ENCODE data around the gene CCNK.

The CCNK gene

DNA sequence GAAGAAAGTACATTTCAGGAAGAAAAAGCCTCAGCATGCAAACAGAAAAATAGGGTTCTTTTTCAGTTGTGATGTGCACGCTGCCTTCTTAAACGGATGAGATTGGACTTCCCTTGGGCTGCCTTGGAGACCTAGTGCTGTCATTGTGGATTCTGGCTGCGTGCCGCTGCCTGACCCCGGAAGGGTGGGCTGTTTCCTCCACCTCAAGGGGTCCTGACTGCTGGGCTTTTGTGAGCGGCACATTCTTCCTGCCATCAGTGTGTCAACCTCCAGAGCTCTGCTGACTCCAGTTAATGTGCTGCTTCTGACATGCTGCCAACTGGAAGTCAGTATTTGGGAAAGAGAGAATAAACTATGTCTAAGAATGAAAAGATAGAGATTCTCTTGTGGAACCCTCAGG, 25.1 kb downstream of the CCNK start:
- DNase-seq (ENCODE audit: low read depth in 4 of 4, low spot score in 1 of 4), result no peak

DNA sequence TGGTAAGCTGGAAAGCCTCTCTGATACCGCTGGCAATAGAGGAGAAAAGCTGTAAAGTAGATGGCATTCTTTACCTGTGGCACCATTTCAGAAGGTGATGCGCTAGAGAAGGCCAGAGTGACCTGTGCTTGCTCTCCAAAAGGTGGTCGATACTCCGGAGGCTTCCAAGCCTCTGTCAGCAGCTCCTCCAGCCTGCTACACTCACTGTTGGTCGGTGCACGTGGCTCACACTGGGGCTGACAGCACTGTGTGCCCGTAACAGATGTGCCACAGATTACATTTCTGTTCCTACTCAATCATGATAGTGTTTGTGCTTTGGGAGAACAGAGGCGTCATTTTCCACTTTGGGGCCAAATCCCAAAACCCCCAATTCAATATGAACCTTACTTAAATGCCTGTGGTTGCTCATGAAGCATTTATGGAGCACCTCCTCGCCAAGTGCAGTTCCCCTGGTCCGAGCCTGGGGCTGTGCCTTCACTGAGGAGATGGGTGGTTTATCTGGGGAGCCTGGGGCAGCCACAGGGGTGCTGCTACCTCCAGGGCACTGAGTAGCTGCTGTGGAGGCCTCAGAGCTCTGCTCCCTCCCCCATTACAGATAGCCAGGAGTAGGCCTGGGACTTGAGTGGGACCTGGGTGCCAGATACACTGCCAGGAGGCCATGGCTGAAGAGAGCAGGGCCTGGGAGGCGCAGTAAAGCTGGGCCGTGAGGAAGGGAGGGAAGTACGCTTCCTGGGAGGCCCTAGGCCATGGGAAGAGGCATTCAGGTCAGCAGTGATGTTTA, 26.8 kb downstream of the CCNK start:
- DNase-seq (ENCODE audit: low read depth in 4 of 4, low spot score in 1 of 4), result no peak

DNA sequence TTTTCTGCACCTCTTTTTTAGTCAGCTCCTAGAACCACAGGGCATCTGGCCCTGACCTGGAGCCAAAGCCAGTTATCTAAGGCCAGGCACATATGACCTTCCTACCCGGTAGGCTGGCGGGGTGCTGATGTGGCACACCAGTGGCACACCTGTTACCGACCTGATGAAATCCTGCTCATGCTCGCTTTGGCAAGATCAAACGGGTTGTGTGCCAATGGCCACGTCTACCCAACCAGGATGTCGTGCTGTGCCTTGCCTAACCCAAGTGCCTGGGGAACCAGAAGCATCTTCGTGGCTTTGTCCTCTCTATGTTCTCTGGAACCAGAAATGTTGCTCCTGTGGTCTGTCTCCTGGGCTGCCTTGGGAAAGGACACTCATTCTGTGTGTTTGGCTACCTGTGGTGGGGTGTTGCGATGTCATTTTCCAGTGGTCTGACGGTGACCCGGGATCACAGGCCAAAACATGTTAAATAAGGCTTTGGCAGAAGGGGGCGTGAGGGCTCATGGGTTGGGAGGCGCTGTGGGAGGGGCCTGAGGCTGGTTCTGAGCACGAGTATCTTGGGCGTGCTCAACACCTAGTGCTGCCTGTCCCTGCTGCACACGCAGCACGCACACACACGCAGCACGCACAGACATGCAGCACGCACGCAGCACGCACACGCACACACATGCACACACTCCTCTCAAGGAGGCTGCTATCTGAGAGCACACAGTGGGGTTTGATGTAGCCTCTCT, 27.9 kb downstream of the CCNK start:
- no peak for DNase-seq (ENCODE audit: low read depth in 4 of 4, low spot score in 1 of 4)

DNA sequence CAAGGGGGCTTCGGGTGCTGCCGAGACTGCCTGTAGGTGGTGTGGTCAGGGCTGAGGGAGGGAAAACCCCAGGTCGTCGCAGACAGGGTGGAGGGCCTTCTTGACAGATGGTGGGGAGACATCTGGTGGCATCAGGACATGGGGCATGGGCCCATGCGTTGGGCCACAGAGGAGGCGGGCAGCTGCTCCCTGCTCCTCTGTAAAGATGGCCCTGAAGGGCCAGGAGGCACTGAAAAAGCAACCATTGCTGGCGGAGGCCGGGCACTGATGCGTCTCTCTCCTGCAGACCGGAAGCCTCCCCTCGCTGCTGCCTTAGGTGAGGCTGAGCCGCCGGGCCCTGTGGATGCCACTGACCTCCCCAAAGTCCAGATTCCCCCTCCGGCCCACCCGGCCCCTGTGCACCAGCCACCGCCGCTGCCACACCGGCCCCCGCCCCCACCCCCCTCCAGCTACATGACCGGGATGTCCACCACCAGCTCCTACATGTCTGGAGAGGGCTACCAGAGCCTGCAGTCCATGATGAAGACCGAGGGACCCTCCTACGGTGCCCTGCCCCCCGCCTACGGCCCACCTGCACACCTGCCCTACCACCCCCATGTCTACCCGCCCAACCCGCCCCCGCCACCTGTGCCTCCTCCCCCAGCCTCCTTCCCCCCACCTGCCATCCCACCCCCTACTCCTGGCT, 28.8 kb downstream of the CCNK start:
- no peak for DNase-seq (ENCODE audit: low read depth in 4 of 4, low spot score in 1 of 4)

DNA sequence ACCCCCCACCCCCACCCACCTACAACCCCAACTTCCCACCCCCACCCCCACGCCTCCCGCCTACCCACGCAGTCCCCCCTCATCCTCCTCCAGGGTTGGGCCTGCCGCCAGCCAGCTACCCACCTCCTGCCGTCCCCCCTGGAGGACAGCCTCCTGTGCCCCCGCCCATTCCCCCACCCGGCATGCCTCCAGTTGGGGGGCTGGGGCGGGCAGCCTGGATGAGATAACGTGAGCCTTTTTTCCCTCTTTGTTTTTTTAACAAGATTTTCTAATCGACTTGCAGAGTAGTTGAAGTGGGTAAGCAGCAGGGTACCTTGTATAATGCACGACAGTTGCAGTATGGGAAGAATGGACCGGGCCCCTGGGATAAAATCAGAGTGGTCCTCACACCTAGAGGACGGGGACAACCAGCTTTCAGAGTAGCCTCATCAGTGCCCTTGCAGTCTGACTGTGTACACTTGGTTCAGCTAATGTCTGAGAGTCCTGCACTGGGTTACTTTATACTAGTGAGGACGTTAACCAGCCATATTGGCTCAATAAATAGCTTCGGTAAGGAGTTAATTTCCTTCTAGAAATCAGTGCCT, 29.4 kb downstream of the CCNK start:
- DNase-seq (ENCODE audit: low read depth in 4 of 4, low spot score in 1 of 4), result no peak

DNA sequence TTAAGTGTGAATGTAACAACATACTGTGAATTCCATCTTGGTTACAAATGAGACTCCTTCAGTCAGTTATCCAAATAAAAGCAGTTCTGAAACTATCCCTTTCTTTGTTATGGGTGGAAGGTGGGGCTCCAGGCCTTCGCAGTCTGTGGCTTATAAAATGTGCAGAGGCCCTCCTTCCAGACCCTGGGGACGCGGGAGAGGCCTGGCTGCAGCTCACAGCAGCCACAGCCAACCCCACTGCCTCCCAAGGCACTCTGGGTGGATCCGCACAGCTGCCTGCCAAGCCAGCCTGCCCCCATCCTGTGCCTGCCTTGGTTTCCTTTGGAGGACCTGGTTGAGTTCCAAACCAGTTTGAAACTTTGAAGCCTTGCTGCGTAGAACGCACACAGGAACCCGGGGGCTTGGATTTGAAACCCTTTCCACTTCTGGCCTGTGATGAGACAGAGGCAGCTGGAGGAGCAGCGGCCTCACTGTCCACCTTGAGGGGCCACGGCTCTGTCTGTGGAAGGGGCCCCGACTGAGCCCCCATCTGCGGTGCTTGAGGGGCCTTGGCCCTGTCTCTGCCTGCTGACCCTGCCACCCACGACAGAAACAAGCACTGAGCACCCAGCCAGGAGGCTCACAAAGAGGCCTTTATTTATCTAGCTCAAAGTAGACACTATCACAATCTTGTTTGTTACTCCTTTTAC, 30.4 kb downstream of the CCNK start:
- DNase-seq (ENCODE audit: low read depth in 4 of 4, low spot score in 1 of 4), result no peak

DNA sequence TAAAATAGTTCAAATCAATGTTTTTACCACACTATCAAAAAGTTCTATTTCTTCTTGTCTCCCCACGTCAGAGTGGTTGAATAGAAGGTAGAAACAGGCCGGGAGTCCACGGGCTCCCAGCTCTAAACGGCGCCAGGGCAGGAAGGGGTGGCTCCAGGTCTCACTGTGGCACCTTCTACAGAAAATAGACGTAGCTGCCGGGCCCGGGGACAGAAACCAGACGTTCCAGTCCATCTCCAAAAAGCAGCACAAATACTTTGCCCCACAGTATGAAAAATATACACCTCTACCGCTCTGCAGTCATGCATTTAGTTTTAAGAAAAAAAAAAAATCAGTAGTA, 30.9 kb downstream of the CCNK start:
- DNase-seq (ENCODE audit: low read depth in 4 of 4, low spot score in 1 of 4), result no peak

DNA sequence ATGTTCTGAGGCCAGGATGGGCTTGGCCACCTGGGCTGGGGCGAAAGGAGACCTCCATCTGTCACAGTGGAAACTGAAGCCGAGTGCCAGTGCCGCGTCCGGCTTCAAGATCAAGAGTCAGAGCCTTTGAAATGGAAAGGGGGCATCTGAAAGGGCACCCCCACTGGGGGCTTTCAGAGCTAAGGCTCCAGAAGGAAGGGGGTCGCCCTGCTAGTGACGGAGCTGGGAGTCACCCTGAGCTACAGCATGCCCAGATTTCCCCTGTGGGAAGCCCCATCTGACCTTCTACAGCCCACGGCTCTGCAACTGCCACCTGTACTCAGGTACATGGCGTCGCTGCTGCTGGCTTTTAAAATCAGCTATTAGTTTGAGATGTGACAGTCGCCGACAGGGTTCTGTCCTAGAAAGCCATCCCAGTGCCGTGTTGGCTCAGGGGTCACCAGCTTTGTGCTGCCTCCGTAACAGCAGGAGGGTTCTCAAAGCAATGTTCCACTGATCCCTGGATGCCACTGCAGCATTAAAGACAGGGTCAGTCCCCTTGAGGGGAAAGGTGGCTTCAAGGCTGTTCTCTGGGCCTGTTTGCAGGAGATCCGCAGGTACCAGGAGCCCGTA, 31.5 kb downstream of the CCNK start:
- DNase-seq (ENCODE audit: low read depth in 4 of 4, low spot score in 1 of 4), result no peak

DNA sequence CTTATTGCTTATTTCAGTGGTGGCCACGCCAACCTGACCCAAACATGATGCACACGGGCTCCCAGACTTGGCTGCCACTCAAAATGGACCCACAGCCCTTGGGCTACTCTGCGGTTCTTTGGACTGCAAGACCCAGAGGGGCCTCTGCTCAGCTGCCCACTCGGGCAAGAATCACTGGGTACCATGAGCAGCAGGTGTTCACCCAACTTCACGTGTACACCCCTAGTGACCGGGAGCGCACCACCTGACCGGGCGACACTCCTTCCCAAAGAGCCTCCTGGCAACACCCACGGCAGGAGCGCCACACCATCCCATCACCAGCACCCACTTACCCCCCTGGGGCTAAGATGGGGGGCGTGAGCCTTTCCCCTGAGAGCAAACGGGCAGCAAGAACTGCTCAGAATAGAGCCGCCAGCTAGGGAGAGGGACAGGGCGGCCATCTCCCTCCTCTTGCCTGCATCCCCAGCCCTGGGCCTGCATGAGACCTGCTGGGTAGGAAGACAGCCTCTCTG, 32.0 kb downstream of the CCNK start:
- no peak for DNase-seq (ENCODE audit: low read depth in 4 of 4, low spot score in 1 of 4)

DNA sequence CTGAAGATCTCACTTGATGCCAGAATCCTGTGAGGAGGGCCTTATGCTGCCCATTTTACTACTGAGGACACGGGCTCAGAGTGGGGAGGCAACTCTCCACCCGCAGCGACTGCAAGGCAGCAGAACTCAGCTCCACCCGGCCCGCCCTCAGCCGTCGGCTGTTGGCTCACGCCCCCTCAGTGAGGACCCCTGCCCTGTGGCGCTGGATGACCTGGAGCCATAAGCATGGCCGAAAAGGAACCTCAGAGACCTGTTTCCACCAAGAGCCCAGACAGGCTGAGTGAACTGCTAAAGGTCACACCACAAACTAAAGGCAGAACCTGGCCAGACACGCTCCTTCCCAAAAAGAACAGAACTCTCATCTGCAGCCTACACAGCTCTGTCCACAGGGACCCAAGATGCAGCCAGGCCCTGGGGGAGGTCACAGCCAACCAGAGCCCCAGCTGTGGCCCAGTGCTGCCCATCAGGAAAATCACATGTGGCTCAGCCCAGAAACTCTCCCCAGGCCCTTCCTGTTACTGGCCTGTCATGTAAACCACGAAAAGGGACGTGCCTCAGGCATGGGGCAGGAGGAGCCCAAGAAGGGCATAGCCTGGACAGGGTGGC, 32.8 kb downstream of the CCNK start:
- no peak for DNase-seq (ENCODE audit: low read depth in 4 of 4, low spot score in 1 of 4)

DNA sequence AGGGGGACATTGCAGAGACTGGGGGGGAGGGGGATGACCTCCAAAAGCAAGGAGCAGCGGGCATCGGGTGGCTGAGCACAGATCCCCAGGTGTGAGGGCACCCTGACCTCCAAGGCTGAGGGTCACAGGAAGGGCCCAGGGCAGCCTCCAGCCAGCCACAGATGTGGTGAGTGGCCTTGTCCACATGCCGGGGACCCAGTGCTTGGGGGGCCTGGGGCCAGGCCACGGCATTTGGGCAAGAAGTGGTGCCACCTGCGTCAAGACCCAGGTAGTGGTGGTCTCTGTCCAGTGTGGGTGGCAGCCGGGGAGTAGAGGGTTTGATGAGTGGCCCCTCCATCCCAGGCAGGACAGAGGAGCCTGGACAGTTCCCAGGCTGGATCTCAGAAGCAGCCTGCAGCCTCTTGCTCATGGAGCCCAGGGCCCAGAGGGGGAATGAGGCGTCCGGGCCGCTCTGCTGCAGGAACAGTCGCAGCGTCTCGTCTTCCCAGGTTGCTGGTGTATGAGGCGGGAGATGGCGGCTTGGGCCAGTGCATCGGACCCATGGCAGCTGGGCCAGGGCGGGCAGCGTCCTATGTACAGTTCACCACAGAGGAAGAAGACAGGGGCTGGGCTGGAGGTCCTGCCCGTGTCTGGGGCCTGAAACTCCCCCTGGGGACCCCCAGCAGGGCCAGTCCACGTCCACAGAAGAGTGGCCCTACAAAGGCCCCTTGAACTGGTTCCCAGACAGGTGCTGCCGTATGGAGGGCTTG, 33.5 kb downstream of the CCNK start:
- DNase-seq (ENCODE audit: low read depth in 4 of 4, low spot score in 1 of 4), result no peak

DNA sequence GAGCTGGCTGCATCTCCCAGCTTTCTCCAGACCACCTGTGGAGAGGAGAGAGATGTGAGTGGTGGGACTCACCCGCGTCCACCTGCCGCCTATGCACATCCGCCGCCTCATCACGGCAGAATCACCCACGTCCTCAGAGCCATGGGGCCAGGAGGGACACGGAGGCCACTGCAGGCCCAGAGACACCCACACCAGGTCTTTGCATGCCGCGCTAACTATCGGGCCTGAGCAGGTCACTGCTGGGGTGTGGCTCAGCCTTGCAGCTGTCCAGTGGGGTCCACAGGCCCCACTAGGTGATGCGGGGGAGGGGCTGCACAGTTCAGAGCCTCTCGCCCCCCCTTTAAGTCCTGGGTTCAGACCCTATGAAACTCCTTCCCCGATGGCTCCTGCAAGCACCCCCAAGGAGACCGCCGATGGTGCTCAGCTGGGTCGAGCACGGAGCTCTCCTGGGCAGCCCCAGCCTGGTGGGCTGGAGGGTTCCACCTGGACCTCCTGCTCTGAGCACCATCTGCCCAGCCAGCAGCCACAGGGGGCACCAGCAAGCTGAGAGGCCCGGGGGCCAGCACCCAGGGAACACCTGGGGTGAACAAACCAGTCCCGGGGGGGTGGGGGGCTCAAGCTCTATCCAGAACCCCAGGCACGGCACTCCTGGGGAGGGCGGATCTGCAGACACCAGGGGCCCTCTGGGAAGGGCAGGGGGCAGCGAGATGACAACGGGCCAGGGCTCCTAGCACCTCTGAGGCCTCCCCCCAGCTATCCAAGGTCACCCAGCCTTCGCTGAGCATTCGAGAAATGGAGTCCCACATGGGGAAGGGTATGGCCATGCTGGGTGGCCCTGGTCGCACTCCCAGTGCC, 34.3 kb downstream of the CCNK start:
- DNase-seq (ENCODE audit: low read depth in 4 of 4, low spot score in 1 of 4), result no peak

DNA sequence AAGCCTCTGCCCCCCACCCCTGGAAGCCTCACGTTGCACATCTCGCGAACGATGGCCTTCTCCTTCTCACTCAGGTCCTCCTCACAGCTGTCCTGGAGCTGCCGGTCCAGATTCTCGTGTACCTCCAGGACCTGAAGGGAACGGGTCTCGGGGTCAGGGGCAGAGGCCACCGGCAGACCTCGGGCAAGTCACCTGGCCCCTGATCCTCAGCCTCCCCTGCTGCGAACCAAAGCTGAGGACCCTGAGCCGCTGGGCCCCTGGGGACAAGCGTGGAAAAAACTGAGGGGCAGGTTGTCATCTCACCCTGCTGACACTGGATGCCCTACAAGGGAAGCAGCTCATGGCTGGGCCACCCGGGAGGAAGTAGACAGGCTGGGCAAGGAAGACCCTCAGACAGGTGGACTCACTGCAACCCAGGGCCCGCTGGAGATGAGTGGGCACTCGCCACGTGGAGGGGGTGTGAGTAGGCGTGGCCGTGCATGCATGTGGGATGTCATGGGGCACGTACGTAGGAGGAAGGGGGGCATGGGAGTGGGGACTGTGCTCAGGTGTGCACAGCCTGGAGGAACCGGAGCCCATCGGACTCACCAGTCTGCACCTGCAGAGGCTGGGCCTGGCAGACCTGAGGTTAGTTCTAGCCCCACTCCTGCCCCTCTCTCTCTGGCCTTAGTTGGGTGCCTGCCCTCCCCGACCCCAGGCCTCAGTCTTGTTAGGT, 35.1 kb downstream of the CCNK start:
- no peak for DNase-seq (ENCODE audit: low read depth in 4 of 4, low spot score in 1 of 4)

DNA sequence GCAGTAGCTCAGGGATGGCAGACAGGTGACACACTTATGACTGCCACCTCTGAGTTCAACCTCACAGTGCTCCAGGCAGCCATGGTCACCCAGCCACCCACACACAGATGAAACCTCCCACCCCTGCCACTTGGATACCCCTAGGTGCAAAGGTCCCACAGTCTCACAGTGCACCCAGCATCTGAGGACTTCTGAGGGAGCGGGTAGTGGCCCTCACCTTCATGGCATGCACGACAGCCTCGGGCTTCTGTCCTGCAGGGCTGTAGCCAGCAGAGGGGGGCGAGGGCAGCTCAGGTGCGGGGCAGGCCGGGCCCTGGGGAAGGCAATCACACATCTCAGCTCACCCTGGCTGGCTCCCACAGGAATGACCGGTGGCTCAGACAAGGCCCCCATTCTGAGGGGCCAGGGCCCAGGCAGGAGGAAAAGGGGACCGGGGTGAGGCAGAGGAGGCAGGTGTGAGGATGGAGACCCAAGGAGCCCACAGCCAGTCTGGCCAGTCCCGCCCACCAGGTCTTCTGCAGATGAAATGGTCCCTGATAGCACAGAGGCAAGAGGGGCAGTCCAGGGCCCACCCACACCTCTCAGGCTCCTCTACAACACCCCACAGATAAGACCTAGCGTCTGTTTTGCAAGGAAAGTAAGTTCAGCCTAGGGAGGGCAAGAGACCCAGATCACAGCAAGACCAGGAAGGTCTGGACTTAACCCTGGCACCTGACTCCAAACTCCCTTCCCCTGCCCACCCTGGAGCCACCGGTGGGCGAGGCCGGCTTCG, 35.8 kb downstream of the CCNK start:
- DNase-seq (ENCODE audit: low read depth in 4 of 4, low spot score in 1 of 4), result no peak

DNA sequence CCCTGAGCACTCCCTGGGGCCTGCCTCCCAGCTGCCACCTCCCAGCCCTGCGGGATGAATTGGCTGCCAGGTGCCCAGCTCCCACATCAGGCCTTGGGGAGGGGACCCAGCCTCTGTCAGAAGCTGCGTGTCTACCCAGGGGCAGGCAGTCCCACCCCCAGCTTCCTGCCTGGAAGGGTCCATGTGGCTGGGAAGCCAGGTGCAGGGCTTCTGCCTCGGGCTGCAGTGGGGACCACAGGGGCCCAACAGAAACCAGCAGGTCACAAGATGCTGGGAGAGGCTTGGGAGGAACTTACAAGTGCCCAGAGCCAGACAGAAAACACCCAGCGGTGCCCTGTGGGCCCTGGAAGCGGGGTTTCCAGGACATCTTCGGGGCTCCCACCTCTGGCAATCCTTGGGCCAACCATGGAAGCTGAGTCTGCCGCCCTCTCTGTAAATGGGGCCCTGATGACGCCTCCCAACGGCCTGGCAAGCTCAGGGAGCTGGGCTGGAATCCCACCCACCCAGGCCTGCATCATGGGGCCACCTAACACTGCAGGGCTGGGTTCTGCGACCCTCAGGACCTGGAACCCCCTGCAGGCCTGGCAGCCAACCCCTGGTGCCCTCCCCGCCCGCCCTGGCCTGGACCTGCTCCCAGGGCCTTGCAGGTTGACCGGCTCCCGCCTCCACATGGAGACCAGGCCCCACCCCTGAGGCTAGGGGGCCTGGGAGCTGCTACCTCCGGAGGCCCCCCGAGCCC, 36.6 kb downstream of the CCNK start:
- no peak for DNase-seq (ENCODE audit: low read depth in 4 of 4, low spot score in 1 of 4)
